Measurements from ENCODE around the gene NFKBIE. TPM values are rescaled to one million over a fixed set of nuclear protein-coding genes. Genes with fewer than 3 reads are reported as not detected.
A peak's percentile ranks its signal among the peaks of the same experiment; 100 is the strongest.
"Not testable (repeated sequence)": the region's sequence is repeated elsewhere in the genome, so short reads cannot be mapped to it uniquely, and the experiment has no call there.

Gene NFKBIE
- 46.5 and 50.8 TPM in 2 replicates for total RNA-seq
- 26.0 TPM for total RNA-seq (2013)
- 90.0 and 169 TPM in 2 replicates for polyA plus RNA-seq
- polyA minus RNA-seq: 83.2 and 121 TPM in 2 replicates

DNA sequence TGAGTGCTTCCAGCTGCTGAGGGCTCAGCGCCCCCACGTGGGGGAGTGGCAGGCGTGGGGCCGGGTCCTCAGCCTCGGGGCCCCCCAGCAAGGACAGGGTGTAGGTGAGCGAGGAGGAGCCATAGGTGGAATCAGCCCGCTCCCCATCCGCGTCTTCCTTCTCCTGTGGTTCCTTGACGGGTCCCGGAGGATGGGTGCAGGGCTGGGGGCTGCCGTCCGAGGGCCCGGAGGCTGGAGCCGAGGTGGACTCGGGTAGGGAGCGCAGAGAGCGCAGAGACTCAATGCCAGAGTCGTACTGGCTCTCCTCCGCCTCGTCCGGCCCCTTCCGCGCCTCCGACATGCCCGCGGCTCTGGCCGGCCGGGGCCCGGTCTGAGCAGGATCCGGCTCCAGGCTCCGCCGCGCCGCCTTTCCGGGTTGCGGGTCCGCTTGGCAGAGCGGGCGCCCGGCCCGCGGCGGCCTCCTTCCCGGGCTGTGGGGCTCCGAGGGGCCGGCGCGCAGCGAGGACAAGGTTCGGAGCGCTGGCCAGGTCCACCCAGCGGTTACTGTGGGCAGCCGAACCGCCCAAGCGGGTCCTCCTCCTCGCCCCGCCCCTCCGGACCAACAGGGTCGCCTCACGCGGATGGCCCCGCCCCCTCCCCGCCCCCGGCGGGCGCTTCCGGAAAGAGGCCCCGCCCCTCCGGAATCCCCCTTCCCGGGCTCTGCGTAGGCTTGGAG lies at the start of gene NFKBIE:
Gene NFKBIE, minus strand, starts transcription at position 545 of the 715 bp plus-strand sequence. Its CDS starts 205 bp downstream, at position 340.
- Histone ChIP-seq H3K9ac (ENCODE audit: low read length) (peak within 1 kb of the TSS; percentile 93), H3K27ac (ENCODE audit: low read length in 2 of 2) (peak within 1 kb of the TSS; percentile 96 to 98), H3K27me3 (replicated peaks in 1 of 4; ENCODE audit: control extremely low read depth in 1 of 4, control insufficient read depth in 3 of 4, insufficient read depth in 4 of 4, low read length in 3 of 4) (peaks cover 0 to 13% (median 4%) of the 10 kb centered on the region in 4 experiments), H4K20me1 (ENCODE audit: control insufficient read depth, insufficient read depth, low read length, poor library complexity, severe bottlenecking) (peaks cover 27% of the 10 kb centered on the region), H3K4me3 (ENCODE audit: control extremely low read depth in 1 of 5, extremely low read depth in 1 of 5, insufficient read depth in 1 of 5, low read depth in 2 of 5, low read length in 4 of 5) (peak within 1 kb of the TSS; percentile 94 to 99 (median 98)), H3K9me3 (ENCODE audit: control extremely low read depth in 1 of 3, control insufficient read depth in 2 of 3, insufficient read depth in 1 of 3, low read length in 2 of 3) (no peaks in the 10 kb centered on the region), H3K36me3 (replicated peaks in 1 of 2; ENCODE audit: control extremely low read depth in 1 of 2, control insufficient read depth in 1 of 2, extremely low read depth in 1 of 2, insufficient read depth in 2 of 2, low read length in 1 of 2) (peaks cover 1 to 28% of the 10 kb centered on the region in 2 experiments), H3K79me2 (ENCODE audit: control insufficient read depth, insufficient read depth, low read length) (peaks cover 48% of the 10 kb centered on the region), H3K4me1 (ENCODE audit: control insufficient read depth in 2 of 2, insufficient read depth in 2 of 2, low read length in 2 of 2) (peaks cover 48 to 61% of the 10 kb centered on the region in 2 donors), H2AFZ (ENCODE audit: insufficient read depth, low read depth, low read length, poor library complexity, severe bottlenecking) (peak within 1 kb of the TSS; percentile 32), H3K4me2 (replicated peaks; ENCODE audit: low read depth, low read length, poor library complexity, severe bottlenecking) (peak within 1 kb of the TSS; percentile 95)
- TF ChIP-seq EZH2 (IDR thresholded peaks at IDR 0.05; ENCODE audit: borderline replicate concordance, insufficient read depth, low read depth, low read length, poor library complexity, severe bottlenecking): no peak
- TF ChIP-seq, protein P1, sequence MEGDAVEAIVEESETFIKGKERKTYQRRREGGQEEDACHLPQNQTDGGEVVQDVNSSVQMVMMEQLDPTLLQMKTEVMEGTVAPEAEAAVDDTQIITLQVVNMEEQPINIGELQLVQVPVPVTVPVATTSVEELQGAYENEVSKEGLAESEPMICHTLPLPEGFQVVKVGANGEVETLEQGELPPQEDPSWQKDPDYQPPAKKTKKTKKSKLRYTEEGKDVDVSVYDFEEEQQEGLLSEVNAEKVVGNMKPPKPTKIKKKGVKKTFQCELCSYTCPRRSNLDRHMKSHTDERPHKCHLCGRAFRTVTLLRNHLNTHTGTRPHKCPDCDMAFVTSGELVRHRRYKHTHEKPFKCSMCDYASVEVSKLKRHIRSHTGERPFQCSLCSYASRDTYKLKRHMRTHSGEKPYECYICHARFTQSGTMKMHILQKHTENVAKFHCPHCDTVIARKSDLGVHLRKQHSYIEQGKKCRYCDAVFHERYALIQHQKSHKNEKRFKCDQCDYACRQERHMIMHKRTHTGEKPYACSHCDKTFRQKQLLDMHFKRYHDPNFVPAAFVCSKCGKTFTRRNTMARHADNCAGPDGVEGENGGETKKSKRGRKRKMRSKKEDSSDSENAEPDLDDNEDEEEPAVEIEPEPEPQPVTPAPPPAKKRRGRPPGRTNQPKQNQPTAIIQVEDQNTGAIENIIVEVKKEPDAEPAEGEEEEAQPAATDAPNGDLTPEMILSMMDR (IDR thresholded peaks at IDR 0.05): peak; percentile 66
- intact Hi-C loops (cut with micrococcal nuclease): loop anchor here (1.0 to 5.0 kb wide), 4 partner anchors 8 to 122 kb away; partner anchors contain the start of genes AARS2, CDC5L and SLC35B2
- H3K4me3 Mint-ChIP-seq: peak within 1 kb of the TSS; percentile 100
- ChIA-PET POLR2A (interaction anchor here (1.1 to 7.9 kb wide), 4 partner anchors 9 to 18 kb away, joined by 5 to 105 read pairs (median 9); partner anchors contain the start of gene HSP90AB1), CTCF (interaction anchor here (0.6 to 5.5 kb wide), 12 partner anchors 10 to 168 kb away, joined by 3 to 107 read pairs (median 7); partner anchors contain the start of genes HSP90AB1 and SLC29A1)
- peaks cover 69% of the 10 kb centered on the region for H3K4me1 Mint-ChIP-seq
- peak within 1 kb of the TSS; percentile 100 for H3K27ac Mint-ChIP-seq
- DNase-seq (peak; percentile 96), ATAC-seq (ENCODE audit: low read depth) (peak; percentile 52)
- H3K27me3 Mint-ChIP-seq: peaks cover 8% of the 10 kb centered on the region
- no peaks in the 10 kb centered on the region for H3K9me3 Mint-ChIP-seq (ENCODE audit: insufficient read depth)
- under 1% methylated on average over 71 of the region's 72 CpGs for WGBS (ENCODE audit: insufficient coverage)

DNA sequence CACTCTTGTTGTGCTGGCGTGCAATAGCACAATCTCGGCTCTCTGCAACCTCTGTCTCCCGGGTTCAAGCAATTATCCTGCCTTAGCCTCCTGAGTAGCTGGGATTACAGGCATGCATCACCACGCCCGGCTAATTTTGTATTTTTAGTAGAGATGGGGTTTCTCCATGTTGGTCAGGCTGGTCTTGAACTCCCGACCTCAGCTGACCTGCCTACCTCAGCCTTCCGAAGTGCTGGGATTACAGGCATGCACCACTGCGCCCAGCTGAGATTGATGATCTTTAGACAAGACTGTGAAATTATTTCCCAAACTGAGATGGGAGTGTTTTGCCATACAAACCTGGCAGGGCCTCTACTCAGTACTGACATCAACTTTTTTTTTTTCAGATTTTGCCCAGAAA lies 49.3 kb upstream of the NFKBIE start:
- H3K4me1 ChIP-seq (ENCODE audit: control insufficient read depth in 2 of 2, insufficient read depth in 2 of 2, low read length in 2 of 2); intact Hi-C loops (cut with micrococcal nuclease); H3K9ac ChIP-seq (ENCODE audit: low read length); H3K4me3 ChIP-seq (ENCODE audit: control extremely low read depth in 1 of 5, extremely low read depth in 1 of 5, insufficient read depth in 1 of 5, low read depth in 2 of 5, low read length in 4 of 5); H3K27ac Mint-ChIP-seq; H2AFZ ChIP-seq (ENCODE audit: insufficient read depth, low read depth, low read length, poor library complexity, severe bottlenecking); H3K9me3 Mint-ChIP-seq (ENCODE audit: insufficient read depth); POLR2A ChIA-PET; H4K20me1 ChIP-seq (ENCODE audit: control insufficient read depth, insufficient read depth, low read length, poor library complexity, severe bottlenecking); ATAC-seq (ENCODE audit: low read depth); H3K27ac ChIP-seq (ENCODE audit: low read length in 2 of 2); H3K4me3 Mint-ChIP-seq; H3K4me2 ChIP-seq (replicated peaks; ENCODE audit: low read depth, low read length, poor library complexity, severe bottlenecking); H3K9me3 ChIP-seq (ENCODE audit: control extremely low read depth in 1 of 3, control insufficient read depth in 2 of 3, insufficient read depth in 1 of 3, low read length in 2 of 3); DNase-seq: not testable (repeated sequence)
- H3K27me3 ChIP-seq (replicated peaks in 1 of 4; ENCODE audit: control extremely low read depth in 1 of 4, control insufficient read depth in 3 of 4, insufficient read depth in 4 of 4, low read length in 3 of 4): peaks cover 0 to 12% (median 2%) of the 10 kb centered on the region in 4 experiments
- H3K36me3 ChIP-seq (replicated peaks in 1 of 2; ENCODE audit: control extremely low read depth in 1 of 2, control insufficient read depth in 1 of 2, extremely low read depth in 1 of 2, insufficient read depth in 2 of 2, low read length in 1 of 2): peaks cover 0 to 21% of the 10 kb centered on the region in 2 experiments
- 100% methylated on average over 5 of the region's 8 CpGs for WGBS (ENCODE audit: insufficient coverage)
- CTCF ChIA-PET: interaction anchor here (1.0 to 1.7 kb wide), 6 partner anchors 9 to 142 kb away, joined by 3 to 5 read pairs (median 3); partner anchors contain the start of gene SLC29A1
- Mint-ChIP-seq H3K27me3 (peaks cover 18% of the 10 kb centered on the region), H3K4me1 (peaks cover 17% of the 10 kb centered on the region)
- peaks cover 17% of the 10 kb centered on the region for H3K79me2 ChIP-seq (ENCODE audit: control insufficient read depth, insufficient read depth, low read length)
